HEK293T (cell line): ENCODE measurements around the gene ENAH.
"Not testable (repeated sequence)": the region's sequence is repeated elsewhere in the genome, so short reads cannot be mapped to it uniquely, and the experiment has no call there.

ENCODE experiments used
- CTCF ChIA-PET: fragments of 350-600 bp; formaldehyde crosslinking; extraction: SDS; loops from one replicate; lab custom pipeline; 2021; ENCODE audit warnings: antibody characterized with exemption, inconsistent platforms; lab: Yijun Ruan, JAX
- POLR2A ChIA-PET: fragments of 350-600 bp; formaldehyde crosslinking; extraction: SDS; loops from one replicate; lab custom pipeline; 2020; ENCODE audit warnings: antibody characterized with exemption, inconsistent platforms; lab: Yijun Ruan, JAX
- DNase-seq: peaks from one replicate; pipeline ENCODE4 v3.0.0; 2012; ENCODE audit warnings: mixed read lengths; ENCODE audit errors: extremely low spot score
- ARNT ChIP-seq: fragments of 450-650 bp; IDR thresholded peaks from 2 replicates; pipeline ENCODE4 v1.6.1; 2017; ENCODE audit warnings: mild to moderate bottlenecking
- BHLHE40 ChIP-seq: fragments of 450-650 bp; IDR thresholded peaks from 2 replicates; pipeline ENCODE4 v1.6.1; 2016; ENCODE audit warnings: mild to moderate bottlenecking, moderate library complexity, borderline replicate concordance
- CTBP1 ChIP-seq: fragments of 450-650 bp; IDR thresholded peaks from 2 replicates; pipeline ENCODE4 v1.6.1; 2016; ENCODE audit warnings: borderline replicate concordance
- ELF4 ChIP-seq: fragments of 450-650 bp; IDR thresholded peaks from 2 replicates; pipeline ENCODE4 v1.6.1; 2017; ENCODE audit warnings: antibody characterized with exemption
- FOXA1 ChIP-seq: fragments of 450-650 bp; IDR thresholded peaks from 2 replicates; pipeline ENCODE4 v1.6.1; 2016; ENCODE audit warnings: mild to moderate bottlenecking
- FOXK2 ChIP-seq: fragments of 450-650 bp; IDR thresholded peaks from 2 replicates; pipeline ENCODE4 v1.6.1; 2016; ENCODE audit warnings: mild to moderate bottlenecking
- FOXM1 ChIP-seq: fragments of 450-650 bp; IDR thresholded peaks from 2 replicates; pipeline ENCODE4 v1.6.1; 2017; ENCODE audit warnings: mild to moderate bottlenecking, borderline replicate concordance
- HDGF ChIP-seq: fragments of 450-650 bp; IDR thresholded peaks from 2 replicates; pipeline ENCODE4 v1.6.1; 2017; ENCODE audit warnings: antibody characterized with exemption, borderline replicate concordance
- L3MBTL2 ChIP-seq: fragments of 450-650 bp; conservative IDR thresholded peaks from 2 replicates; pipeline ENCODE4 v1.6.1; 2016; ENCODE audit warnings: mild to moderate bottlenecking
- LEF1 ChIP-seq: fragments of 450-650 bp; IDR thresholded peaks from 2 replicates; pipeline ENCODE4 v1.6.1; 2017; ENCODE audit warnings: mild to moderate bottlenecking, borderline replicate concordance
- NFRKB ChIP-seq: fragments of 450-650 bp; IDR thresholded peaks from 2 replicates; pipeline ENCODE4 v1.6.1; 2016; ENCODE audit warnings: mild to moderate bottlenecking, moderate library complexity
- PKNOX1 ChIP-seq: fragments of 450-650 bp; IDR thresholded peaks from 2 replicates; pipeline ENCODE4 v1.6.1; 2016
- SP1 ChIP-seq: fragments of 450-650 bp; IDR thresholded peaks from 2 replicates; pipeline ENCODE4 v1.6.1; 2017
- SUZ12 ChIP-seq: fragments of 450-650 bp; IDR thresholded peaks from 2 replicates; pipeline ENCODE4 v1.6.1; 2016; ENCODE audit warnings: mild to moderate bottlenecking
- TARDBP ChIP-seq: fragments of 450-650 bp; IDR thresholded peaks from 2 replicates; pipeline ENCODE4 v1.6.1; 2016
- ZNF384 ChIP-seq: fragments of 450-650 bp; IDR thresholded peaks from 2 replicates; pipeline ENCODE4 v1.6.1; 2016

The ENAH gene

GRCh38 chr1:225511828-225512381, 141.0 kb downstream of the ENAH start:
- DNase-seq: no peak
- CTCF ChIA-PET: interaction anchor here (0.6 kb wide), 1 partner anchor 294 kb away, joined by 4 read pairs; no protein-coding TSS in a partner anchor
- no peak for TF ChIP-seq TARDBP
- TF ChIP-seq ZNF384: no peak
- no peak for TF ChIP-seq ARNT
- POLR2A ChIA-PET: no interaction called here

- CTCF ChIA-PET: interaction anchor here (0.6 kb wide), 1 partner anchor 19 kb away, joined by 6 read pairs; no protein-coding TSS in a partner anchor
- DNase-seq, POLR2A ChIA-PET: not testable (repeated sequence)
Observed at GRCh38 chr1:225510740-225511139, 142.2 kb downstream of the ENAH start.

GRCh38 chr1:225509770-225510169, 143.2 kb downstream of the ENAH start:
- POLR2A ChIA-PET: interaction anchor here (0.6 to 1.0 kb wide), 2 partner anchors 20 to 155 kb away, joined by 3 read pairs; no protein-coding TSS in a partner anchor
- CTCF ChIA-PET: interaction anchor here (0.6 to 1.8 kb wide), 4 partner anchors 8 to 95 kb away, joined by 3 to 5 read pairs (median 4); no protein-coding TSS in a partner anchor

GRCh38 chr1:225509376-225509707, 143.6 kb downstream of the ENAH start:
- DNase-seq: no peak
- CTCF ChIA-PET: interaction anchor here (0.6 to 1.8 kb wide), 6 partner anchors 9 to 268 kb away, joined by 3 to 5 read pairs (median 4); partner anchors contain the start of gene SRP9

More at GRCh38 chr1:225509770-225510169, 143.2 kb downstream of the ENAH start:
- TF ChIP-seq BHLHE40: no peak
- TF ChIP-seq ARNT: no peak
- no peak for TF ChIP-seq FOXM1
- TF ChIP-seq SP1: no peak
- DNase-seq: no peak

GRCh38 chr1:225508538-225509375, 144.2 kb downstream of the ENAH start:
- ChIA-PET POLR2A (interaction anchor here (0.6 to 1.3 kb wide), 3 partner anchors 21 to 156 kb away, joined by 3 to 4 read pairs (median 3); partner anchors contain the start of gene ENAH), CTCF (interaction anchor here (0.6 to 1.8 kb wide), 7 partner anchors 9 to 617 kb away, joined by 3 to 5 read pairs (median 4); partner anchors contain the start of gene SRP9)
- TF ChIP-seq FOXA1 (no peak), HDGF (no peak), LEF1 (no peak), PKNOX1 (peak; percentile 44; the same call in 1 of the 2 replicates), ELF4 (no peak), ZNF384 (no peak), BHLHE40 (no peak), ARNT (no peak), L3MBTL2 (no peak), FOXM1 (peak; percentile 39; the same call in 1 of the 2 replicates), NFRKB (no peak), SUZ12 (no peak), FOXK2 (peak; percentile 83; the same call in 1 of the 2 replicates), CTBP1 (peak; percentile 16; the same call in 1 of the 2 replicates)
- peak; percentile 53 for DNase-seq

More at GRCh38 chr1:225509376-225509707, 143.6 kb downstream of the ENAH start:
- POLR2A ChIA-PET: interaction anchor here (0.6 to 1.0 kb wide), 2 partner anchors 21 to 155 kb away, joined by 3 read pairs; no protein-coding TSS in a partner anchor
- TF ChIP-seq L3MBTL2: no peak
- no peak for TF ChIP-seq PKNOX1
- TF ChIP-seq SUZ12: no peak
- no peak for TF ChIP-seq SP1
- TF ChIP-seq LEF1: no peak
- no peak for TF ChIP-seq FOXM1
- TF ChIP-seq FOXA1: no peak
- TF ChIP-seq ZNF384: no peak
- TF ChIP-seq NFRKB: no peak
- TF ChIP-seq BHLHE40: no peak
- TF ChIP-seq HDGF: no peak
- no peak for TF ChIP-seq TARDBP
- no peak for TF ChIP-seq ARNT
- TF ChIP-seq CTBP1: no peak
- no peak for TF ChIP-seq ELF4
- TF ChIP-seq FOXK2: no peak

- DNase-seq: no peak
- ChIA-PET POLR2A (no interaction called here), CTCF (interaction anchor here (0.9 to 1.0 kb wide), 2 partner anchors 11 to 24 kb away, joined by 3 read pairs; no protein-coding TSS in a partner anchor)
- TF ChIP-seq SP1 (no peak), ZNF384 (peak; percentile 42; the same call in 1 of the 2 replicates), ELF4 (no peak), TARDBP (no peak), HDGF (no peak), CTBP1 (no peak)
Observed at GRCh38 chr1:225506727-225507126, 146.2 kb downstream of the ENAH start.
